Measurements from ENCODE around the gene SHE.
A peak's percentile ranks its signal among the peaks of the same experiment; 100 is the strongest.
"Not testable (repeated sequence)": the region's sequence is repeated elsewhere in the genome, so short reads cannot be mapped to it uniquely, and the experiment has no call there.

SHE gene

DNA sequence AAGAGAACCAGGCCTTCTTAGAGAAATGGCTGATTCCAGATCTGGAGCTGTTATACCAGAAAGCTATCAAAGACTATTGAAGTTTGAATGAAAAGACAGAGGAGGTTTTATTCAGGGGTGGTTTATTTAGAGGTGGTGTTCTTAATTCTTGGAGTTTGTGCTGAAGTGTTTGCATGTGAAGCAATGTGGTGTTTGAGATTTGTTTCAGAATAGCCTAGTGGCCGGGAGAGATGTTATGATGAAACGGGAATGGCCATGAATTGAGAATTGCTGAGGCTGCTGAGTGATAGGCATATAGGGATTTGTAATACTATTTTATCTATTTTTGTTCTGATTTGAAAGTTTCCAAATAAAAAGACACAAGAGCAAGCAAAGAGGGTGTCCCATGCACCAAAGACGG is 10.5 kb upstream of the SHE start:
- no peak for DNase-seq

DNA sequence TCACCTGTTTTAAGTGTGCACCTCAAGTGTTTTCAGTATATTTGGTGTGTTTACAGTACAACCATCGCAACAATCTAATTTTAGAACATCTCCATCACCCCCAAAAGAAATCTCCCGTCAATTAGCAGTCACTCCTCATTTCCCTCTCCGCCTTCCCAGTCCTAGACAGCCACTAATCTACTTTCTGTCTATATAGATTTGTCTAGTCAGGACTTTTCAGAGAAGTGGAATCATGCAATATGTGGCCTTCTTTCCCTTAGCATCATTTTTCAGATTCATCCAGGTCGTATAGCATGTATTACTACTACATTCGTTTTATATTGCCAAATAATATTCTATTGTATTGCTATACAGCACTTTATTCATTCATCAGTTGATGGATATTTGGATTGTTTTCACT is 1.7 kb upstream of the SHE start:
- no peak for DNase-seq

DNA sequence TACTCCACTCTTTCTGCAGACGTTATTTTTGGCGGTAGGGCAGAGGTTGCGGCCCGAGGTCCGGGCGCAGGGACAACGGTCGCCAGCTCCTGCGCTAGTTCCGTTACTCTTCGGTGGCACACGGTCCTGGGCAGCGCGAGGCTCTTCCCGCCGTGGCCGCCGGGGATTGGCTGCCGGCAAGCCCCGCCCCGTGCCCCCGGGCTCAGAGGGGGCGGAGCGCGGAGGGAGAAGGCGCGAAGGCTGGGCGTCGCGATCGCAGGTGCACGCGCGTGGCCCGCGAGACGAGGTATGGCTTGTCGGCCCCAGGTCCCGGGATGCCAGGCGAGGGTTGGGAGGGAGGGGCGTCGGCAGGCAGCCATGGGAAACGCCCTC is 518 bp upstream of the SHE start:
- DNase-seq, result no peak

DNA sequence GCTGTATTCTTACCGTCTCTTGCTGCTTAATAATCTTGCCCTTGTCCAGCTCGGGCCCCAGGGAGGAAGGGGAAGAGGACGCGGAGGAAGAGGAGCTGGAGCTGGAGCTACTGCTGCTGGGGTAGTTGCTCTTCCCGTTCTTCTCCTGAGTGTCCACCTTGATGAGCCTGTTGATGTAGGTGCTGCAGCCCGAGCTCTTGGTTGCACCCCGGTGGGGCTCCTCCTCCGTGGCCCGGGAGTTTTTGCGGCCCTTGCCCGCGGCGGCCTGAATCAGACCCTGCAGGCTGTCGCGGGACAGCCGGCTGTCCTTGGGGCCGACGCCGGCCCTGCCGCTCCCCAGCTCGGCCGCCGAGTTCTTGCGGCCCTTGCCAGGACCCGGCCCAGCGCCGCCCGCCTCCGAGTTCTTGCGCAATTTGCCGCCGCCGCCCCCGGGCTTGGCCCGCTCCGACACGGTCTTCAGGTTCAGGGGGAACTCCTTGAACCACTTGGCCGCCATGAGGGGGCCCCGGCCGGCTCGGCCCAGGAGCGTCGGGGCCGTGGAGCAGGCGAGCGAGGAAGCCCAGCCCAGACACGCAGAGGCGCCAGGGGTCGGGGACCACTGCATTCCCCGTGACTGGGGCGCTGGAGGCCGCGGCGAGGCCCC is 668 bp downstream of the SHE start:
- no peak for DNase-seq

DNA sequence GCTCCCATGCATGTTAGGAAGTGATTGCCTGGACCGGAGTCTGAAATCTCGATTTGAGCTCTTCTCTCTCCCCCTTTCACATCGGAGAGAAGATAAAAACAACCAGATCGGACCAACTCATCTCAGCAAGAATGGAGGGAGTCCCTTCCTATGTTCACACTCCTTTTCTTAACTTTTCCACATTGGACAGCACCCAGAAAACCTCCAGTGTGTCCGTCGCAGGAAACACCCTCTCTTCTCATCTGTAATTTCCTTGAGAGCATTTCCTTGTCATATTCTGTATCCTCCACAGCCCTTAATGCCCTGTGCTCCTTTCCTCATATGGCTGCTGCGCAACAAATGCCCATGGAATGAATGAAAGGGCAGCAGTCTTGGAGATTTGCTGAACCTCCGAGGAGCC is 1.7 kb downstream of the SHE start:
- DNase-seq, result no peak

DNA sequence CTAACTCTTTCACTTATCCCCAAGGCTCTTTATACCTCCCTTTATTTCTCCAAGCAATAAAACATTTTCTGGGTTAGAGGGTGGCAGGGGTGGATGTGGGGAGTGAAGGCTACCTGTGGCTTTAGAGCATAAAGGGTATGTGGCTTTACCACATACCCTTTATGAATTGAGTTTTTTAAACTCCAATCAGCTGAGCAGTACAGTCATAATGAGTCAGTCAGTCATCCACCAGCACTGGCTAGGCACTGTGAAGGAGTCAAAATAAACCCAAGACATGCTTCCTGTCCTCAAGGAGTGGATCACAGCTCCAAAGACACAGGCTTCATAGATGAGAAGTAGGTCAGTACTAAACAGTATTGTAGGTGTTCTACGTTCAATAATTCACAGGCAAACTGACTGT is 2.8 kb downstream of the SHE start:
- no peak for DNase-seq

DNA sequence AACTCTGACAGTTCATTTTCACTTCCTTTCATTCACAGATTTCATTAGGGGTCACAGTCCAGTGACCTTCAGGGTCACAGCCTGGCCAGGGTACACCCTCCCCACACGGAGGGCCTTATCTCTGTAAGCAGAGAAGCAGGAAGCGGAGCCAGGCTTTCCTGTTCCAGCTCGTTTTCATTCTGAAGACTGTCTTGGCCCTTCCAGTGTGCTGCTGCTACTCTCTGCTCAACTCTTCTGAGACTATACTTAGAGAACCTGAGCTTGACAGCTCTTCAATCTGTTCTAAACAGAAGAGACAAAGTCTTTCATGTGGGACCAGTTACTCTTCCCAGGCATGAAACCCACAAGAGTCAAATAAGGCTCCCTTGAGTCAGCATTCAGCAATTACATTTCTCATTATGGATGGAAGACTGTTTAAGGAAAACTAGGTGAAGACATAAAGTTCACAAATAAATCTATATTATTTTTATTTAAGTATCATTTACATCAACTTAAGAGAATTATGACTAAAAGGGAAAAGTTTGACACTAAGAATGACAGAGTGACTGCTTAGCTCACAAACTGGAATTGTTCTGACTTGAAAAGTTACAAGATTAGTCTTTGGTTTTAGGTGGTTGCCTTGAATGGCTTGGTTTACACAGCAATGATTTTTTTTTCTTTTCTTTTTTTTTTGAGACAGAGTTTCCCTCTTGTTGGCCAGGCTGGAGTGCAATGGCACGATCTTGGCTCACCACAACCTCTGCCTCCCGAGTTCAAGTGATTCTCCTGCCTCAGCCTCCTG is 5.0 kb downstream of the SHE start:
- DNase-seq, result no peak

DNA sequence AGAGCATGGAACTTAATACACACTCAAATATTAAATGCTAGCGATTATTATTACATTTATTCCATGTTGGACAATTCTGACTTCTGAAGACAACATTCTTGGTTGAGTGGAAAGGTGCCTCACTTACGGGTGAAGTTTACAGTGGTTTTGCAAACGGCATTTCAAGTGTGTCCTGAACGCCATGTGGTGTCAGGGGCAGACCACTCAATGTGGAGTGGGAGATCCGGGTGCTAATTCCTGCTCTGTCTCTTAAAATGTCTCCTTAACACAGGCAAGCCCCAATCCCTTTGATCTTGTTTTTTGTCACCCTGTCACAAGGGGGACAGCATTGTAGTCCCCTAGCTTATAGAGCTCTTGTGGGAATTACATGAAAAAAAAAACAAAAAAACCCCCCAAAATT is 5.8 kb downstream of the SHE start:
- no peak for DNase-seq

DNA sequence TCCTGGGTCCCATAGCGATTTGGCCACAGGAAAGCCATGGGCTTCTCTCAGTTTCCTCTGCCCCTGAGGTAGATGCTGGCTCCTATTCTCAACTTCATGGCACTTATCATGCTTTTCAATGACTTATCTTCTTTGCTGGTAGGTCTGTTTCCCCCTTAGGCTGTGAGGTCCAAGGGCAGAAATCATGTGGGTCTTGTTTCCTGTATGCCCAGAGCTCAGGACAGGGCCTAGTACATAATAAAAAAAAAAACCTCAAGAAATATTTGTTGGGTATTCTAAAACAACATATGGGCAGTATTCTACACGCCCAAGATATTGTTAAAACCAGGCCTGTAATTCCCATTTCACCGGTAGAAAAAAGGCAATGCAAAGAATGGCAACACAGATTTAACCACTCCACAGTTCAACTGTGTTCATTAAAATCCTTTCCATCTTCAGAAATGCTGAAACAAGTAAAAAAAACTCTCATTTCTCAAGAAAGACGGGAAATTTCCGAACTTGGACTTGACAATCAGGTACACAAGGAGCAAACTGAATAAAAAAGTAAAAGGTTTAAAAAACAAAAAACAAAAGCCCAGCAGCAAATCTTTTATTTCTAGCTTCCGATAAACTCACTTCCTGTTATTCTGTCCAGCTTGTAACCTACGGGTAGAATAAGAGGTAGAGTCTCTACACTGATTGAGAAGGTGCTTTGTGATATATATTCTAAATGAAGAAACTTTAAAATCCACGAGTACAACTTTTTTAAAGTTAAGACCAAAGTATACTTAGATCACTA is 6.5 kb downstream of the SHE start:
- DNase-seq, result no peak

DNA sequence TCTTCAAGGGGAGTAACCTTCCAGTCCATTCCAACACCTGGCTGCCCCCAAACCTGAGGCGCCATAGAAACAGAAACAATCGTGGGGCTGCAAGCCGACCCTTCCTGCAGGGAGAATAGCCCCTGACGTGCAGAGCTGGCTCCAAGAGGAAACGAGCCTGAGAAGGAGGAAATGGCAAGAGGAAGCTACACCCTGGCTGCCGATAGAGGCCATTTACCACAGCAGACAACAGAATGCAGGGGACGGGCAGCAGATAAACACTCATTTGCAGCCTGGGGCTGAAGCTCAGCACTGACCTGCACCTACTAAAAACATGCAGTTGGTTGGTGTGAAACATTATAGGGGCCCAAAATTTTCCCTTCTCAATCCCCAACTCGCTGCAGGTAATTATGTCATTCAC is 8.9 kb downstream of the SHE start:
- no peak for DNase-seq

DNA sequence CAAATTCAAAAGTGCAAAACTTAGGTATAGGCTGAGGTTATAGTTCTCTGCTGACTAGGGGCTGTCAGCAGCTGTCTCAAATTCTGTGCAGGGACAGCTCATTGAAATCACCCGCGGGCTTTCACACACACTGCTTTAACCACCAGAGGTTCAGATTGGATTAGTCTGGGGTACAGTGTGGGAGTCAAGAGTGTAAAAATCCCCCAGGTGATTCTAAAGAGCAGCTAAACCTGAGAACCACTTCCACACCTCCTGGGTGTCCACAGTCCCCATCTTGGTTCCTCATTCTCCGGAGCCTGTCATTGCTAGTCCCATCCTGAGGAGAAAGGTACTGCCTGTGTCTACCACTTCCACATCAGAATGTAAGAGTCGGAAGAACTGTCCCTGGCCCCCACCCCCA is 10.1 kb downstream of the SHE start:
- no peak for DNase-seq

DNA sequence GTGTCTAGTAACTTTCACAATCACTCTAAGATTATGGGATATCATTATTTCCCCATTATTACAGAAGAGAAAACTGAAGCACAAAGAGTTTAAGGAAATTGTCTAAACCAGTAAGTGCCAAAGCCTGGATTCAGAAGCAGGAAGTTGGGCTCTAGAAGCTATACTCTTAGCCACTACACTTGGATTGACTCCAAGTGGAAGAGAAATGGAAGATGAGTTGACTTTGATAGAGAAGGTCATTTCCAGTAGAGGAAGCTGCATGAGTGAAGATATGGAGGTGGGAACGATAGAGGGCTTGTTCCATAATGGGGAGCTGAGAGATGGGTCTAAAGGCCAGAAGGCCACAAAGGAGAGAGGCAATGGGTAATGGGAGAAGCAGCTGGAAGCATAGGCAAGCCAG is 11.9 kb downstream of the SHE start:
- no peak for DNase-seq

DNA sequence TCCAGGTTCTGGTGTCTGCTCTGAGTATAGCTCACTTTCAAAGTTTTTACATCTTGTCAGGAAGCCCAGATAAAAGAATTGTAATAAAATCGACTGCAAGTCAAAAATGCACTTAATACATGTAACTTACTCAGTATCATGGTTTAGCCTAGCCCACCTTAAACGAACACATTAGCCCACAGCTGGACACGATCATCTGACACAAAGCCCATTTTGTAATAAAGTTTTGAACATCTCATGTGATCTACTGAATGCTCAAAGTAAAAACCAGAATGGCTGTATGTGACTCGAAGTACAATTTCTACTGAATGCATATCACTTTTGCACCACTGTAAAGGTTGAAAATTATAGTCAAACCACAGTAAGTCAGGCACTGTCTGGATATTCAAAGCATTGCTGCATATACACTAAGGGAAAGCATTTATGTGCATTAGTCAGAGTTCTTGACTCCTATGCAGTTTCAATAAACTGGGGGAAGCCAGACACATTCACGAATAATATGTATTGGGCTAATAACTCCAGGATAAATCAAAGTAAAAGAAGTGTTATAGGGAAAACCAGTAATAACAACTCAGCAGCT is 12.4 kb downstream of the SHE start:
- DNase-seq, result no peak

DNA sequence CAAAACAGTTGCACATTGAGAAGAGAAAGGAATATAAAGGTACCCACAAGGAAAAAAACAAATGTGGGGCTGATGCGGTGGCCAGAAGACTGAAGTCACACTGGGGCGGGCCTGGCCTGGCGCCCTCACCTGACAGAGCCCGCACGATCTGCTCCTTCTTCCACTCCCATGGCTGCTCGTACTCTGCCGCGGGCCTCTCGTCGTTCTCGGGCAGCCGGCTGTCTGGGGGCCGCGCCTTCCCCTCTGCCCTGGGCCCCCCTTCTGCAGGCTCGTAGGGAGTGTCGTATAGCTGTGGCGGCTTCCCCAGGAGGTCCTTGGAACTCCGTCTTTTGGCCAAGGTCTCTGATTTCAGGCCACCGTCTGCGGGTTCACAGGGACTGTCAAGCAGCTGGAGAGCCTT is 13.3 kb downstream of the SHE start:
- no peak for DNase-seq

DNA sequence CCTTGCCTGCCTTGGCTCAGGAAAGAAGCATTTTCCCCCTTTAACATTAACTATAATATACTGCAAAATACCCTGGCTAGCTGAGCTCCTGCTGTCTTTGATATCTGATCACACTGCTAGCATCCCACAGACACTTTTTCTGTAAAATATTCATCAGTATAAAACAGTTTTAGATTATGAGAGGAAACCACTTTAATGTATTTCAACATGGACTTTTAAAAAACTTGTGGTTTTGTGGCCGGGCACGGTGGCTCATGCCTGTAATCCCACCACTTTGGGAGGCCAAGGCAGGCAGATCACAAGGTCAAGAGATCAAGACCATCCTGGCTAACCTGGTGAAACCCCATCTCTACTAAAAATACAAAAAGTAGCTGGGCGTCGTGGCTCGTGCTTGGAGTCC is 15.5 kb downstream of the SHE start:
- DNase-seq, result not testable (repeated sequence)

DNA sequence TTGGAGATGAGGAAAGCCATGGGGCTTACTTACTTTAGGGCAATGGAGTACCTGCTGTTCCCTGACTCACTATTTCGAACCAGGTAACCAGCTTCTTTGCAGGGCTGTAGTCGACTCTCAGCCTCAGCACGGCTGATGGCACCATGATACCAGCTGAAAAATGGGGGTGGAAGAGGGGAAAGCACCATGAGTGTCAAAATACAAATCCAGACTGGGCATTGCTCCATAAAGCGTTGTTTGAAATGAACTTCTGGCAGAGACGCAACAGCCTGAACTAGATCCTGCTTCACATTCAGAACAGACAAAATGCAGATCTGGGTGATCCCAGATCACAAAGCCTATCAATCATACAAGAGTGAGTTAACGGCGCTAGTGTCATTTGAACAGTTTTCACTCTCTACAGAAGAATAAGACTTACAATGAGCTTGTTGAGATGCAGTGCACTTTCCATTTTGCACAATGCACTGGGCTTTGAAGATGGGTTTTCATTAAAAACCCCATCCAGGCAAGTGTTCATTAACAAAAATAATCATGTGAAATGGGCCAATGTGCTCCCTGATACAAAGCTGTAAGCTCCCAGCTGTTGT is 16.2 kb downstream of the SHE start:
- no peak for DNase-seq

DNA sequence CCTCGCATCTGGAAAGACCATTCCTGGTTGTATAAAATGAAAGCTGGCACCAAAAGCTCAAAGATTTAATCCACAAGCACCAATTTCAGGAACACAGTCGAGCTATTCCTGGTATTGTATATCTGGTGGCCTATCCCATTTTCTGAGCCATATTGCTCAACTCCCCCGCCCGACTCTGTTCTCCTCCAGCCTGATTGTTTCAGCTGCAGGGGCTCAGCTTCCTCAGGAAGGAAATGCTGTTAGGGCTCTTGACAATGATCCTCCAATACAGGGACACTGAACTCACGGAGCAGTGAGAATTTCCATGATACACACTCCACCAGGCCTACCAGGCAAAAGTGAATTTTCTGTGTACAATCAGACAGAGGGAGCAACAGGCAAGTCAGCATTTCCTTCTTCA is 17.1 kb downstream of the SHE start:
- DNase-seq, result peak; percentile 39

DNA sequence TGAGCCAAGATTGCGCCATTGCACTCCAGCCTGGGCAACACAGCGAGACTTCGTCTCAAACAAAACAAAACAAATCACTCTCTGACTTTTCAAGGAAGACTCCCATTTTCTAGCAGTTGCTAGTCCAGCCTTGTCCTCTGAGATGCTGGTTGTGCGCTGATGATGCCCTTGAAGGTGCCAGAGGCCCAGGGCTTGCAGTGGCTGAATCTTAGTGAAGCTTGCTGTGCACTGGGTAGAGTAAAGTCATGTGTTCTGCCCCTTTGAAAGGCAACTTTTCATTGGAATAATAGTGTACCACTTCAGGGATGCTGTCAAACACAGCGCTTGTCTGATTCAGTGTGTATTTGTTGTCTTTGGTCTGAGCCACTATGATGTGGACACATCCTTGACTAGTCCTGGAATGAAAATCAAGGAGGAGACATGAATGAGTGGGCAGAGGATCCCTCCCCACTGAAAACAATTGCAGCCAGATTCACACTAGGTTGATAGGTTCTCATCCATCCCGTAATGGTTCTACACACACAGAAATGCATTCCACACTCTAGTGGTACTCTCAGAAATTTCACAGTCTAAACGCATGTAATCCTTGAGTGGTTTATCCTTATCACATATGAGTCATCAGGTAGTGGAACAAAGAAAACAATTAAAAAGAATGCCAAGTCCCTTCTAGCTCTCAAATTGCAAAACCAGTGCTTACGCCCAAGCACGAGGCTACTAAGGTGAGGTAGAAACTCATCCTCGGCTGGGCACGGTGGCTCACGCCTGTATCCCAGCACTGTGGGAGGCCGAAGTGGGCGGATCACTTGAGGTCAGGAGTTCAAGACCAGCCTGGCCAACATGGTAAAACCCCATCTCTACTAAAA is 18.0 kb downstream of the SHE start:
- no peak for DNase-seq

DNA sequence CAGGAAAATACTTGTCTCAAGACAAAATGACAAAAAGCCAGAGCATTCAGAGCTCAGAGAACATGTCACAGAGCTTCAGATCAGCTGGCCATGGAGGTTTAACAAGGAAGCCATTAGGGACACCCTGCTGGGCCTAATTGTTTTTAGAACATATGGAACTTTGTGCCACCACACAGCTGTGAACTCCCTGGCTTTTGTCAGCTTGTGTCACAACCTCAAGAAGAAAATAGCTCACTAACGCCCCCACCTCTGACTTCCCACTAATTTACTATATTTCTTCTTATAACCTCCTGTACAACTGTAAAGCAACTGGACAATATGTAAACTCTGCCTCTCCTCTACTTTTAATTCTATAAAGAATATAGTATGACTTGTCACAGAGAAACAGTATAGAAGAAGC is 21.2 kb downstream of the SHE start:
- DNase-seq, result peak; percentile 49

DNA sequence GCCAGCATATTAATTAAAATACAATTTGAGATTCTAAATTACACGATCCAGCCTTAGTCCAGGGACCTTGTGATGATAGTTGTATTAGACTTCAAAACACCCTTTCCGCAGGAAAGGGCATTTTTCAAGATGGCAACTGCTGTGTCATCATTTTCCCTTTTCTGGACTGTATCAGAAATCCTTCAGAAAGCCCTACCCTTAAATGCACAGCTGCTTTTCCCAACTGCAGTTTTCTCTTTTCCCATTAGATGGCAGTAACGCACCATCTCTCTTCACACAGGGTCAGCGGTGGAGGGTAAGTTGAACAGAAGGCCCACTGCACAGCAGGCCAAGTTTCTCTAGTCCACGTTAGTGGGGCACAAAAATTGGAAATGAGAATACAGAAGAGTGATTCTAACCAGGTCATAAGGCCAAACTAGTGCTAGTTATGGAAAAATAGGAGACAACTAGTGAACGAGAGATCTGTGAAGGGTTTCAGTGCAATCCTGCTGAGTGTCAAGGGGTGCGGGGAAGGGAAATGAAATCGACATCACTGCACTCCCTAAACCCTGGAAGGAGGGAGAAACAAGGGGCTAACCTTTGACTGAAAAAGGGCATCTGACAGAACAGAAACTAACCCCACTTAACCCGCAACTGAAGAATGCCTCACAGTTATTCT is 22.3 kb downstream of the SHE start:
- DNase-seq, result peak; percentile 87

DNA sequence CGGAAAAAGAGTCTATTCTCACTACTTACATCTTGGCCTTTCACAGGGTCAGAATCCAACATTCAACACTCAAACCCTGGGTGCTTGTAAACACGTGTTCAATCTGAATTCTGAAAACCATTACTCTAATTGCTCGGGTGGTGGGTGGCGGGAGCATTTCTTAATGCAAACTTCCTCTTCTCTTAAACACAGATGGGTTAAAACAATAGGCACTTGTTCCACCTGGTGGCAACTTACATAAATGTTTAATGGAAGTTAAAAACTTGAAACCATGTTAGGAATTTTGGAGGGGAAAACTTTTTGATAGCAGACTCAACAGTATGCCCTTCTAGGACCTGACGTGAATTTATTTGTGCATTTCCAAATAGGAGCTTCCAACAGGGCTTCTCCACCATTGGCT is 23.6 kb downstream of the SHE start:
- no peak for DNase-seq

DNA sequence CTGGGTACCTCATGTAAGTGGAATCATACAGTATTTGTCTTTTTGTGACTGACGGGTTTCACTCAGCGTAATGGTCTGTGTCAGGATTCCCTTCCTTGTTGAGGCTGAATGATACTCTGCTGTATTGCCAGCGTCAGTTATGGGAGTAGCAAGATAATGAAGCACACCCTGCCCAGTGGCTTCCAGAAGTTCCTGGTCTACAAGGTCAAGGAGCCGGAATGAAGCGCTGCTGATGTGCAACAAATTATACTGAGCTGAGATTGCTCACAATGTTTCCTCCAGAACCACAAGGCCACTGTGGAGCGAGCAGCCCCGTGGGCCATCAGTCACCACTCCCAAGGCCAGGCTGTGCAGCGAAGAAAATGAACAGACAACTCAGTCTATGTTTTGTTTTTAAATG is 24.2 kb downstream of the SHE start:
- DNase-seq, result no peak
